SK-N-SH treated with all-trans-retinoic acid at 6 μM for 48 hours (cell line): ENCODE results near the gene NFIA.

Experiments
- ATAC-seq: fragments of 200-7000 bp; cut with Tn5 transposase; 3 replicates; pipeline ENCODE4 v1.9.1; 2020; ENCODE audit warnings: mild to moderate bottlenecking, moderate library complexity
- BACH2 ChIP-seq: fragments of 250-450 bp; sonication (Bioruptor Pico); IDR thresholded peaks from 2 replicates; pipeline ENCODE4 v1.9.0; 2021; ENCODE audit warnings: mild to moderate bottlenecking, borderline replicate concordance
- CREB5 ChIP-seq: fragments of 250-450 bp; sonication (Bioruptor Pico); IDR thresholded peaks from 2 replicates; pipeline ENCODE4 v1.5.1; 2020; ENCODE audit warnings: low read depth, mild to moderate bottlenecking, moderate library complexity
- CSDC2 ChIP-seq: fragments of 250-450 bp; sonication (Bioruptor Pico); IDR thresholded peaks from 2 replicates; pipeline ENCODE4 v1.5.0; 2020; ENCODE audit warnings: mild to moderate bottlenecking, moderate library complexity
- CSRNP3 ChIP-seq: fragments of 250-450 bp; sonication (Bioruptor Pico); IDR thresholded peaks from 2 replicates; pipeline ENCODE4 v1.5.1; 2021; ENCODE audit warnings: mild to moderate bottlenecking, moderate library complexity
- ESRRG ChIP-seq: fragments of 250-450 bp; sonication (Bioruptor Pico); IDR thresholded peaks from 2 replicates; pipeline ENCODE4 v1.6.1; 2021; ENCODE audit warnings: mild to moderate bottlenecking
- GLIS3 ChIP-seq: fragments of 250-450 bp; sonication (Bioruptor Pico); IDR thresholded peaks from 2 replicates; pipeline ENCODE4 v1.5.0; 2020; ENCODE audit warnings: mild to moderate bottlenecking, moderate library complexity
- ISL1 ChIP-seq: fragments of 250-450 bp; sonication (Bioruptor Pico); IDR thresholded peaks from 2 replicates; pipeline ENCODE4 v2.1.2; 2022; ENCODE audit warnings: mild to moderate bottlenecking, moderate library complexity
- OSR1 ChIP-seq: fragments of 250-450 bp; sonication (Bioruptor Pico); IDR thresholded peaks from 2 replicates; pipeline ENCODE4 v1.8.0; 2022; ENCODE audit warnings: moderate library complexity, mild to moderate bottlenecking, inconsistent platforms
- POU6F1 ChIP-seq: fragments of 250-450 bp; sonication (Bioruptor Pico); IDR thresholded peaks from 2 replicates; pipeline ENCODE4 v1.8.0; 2021; ENCODE audit warnings: low read depth, mild to moderate bottlenecking, moderate library complexity, borderline replicate concordance
- PPARA ChIP-seq: fragments of 250-450 bp; sonication (Bioruptor Pico); IDR thresholded peaks from 2 replicates; pipeline ENCODE4 v1.5.0; 2020; ENCODE audit warnings: mild to moderate bottlenecking, borderline replicate concordance
- RARB ChIP-seq: fragments of 250-450 bp; sonication (Bioruptor Pico); IDR thresholded peaks from 2 replicates; pipeline ENCODE4 v1.8.0; 2021; ENCODE audit warnings: mild to moderate bottlenecking, moderate library complexity
- SNAI2 ChIP-seq: fragments of 250-450 bp; sonication (Bioruptor Pico); IDR thresholded peaks from 2 replicates; pipeline ENCODE4 v1.5.0; 2020; ENCODE audit warnings: mild to moderate bottlenecking, moderate library complexity
- TCF4 ChIP-seq: fragments of 250-450 bp; sonication (Bioruptor Pico); IDR thresholded peaks from 2 replicates; pipeline ENCODE4 v1.8.0; 2021; ENCODE audit warnings: mild to moderate bottlenecking, moderate library complexity, borderline replicate concordance
- TSHZ2 ChIP-seq: fragments of 250-450 bp; sonication (Bioruptor Pico); IDR thresholded peaks from 2 replicates; pipeline ENCODE4 v1.5.0; 2020; ENCODE audit warnings: mild to moderate bottlenecking, moderate library complexity
- ZC3H10 ChIP-seq: fragments of 250-450 bp; sonication (Bioruptor Pico); IDR thresholded peaks from 2 replicates; pipeline ENCODE4 v1.5.1; 2021; ENCODE audit warnings: mild to moderate bottlenecking, moderate library complexity
- ZFP30 ChIP-seq: fragments of 450-650 bp; formaldehyde crosslinking; IDR thresholded peaks from 2 replicates; pipeline ENCODE4 v1.5.0; 2022; ENCODE audit warnings: mild to moderate bottlenecking, moderate library complexity
- ZNF565 ChIP-seq: fragments of 450-650 bp; formaldehyde crosslinking; conservative IDR thresholded peaks from 2 replicates; pipeline ENCODE4 v1.5.0; 2020; ENCODE audit warnings: low read depth, mild to moderate bottlenecking, moderate library complexity
- ZNF70 ChIP-seq: fragments of 450-650 bp; formaldehyde crosslinking; IDR thresholded peaks from 2 replicates; pipeline ENCODE4 v1.5.0; 2020; ENCODE audit warnings: mild to moderate bottlenecking, moderate library complexity
- ZNF8 ChIP-seq: fragments of 450-650 bp; formaldehyde crosslinking; IDR thresholded peaks from 2 replicates; pipeline ENCODE4 v1.5.0; 2020; ENCODE audit warnings: mild to moderate bottlenecking, moderate library complexity

The NFIA gene

GRCh38 chr1:61428146-61428545, 345.8 kb downstream of the NFIA start:
- no peak for TF ChIP-seq ZNF8 (CRISPR knock-in tag)
- TF ChIP-seq TCF4 = no peak
- no peak for TF ChIP-seq PPARA (CRISPR knock-in tag)
- no peak for TF ChIP-seq SNAI2
- TF ChIP-seq OSR1 (CRISPR knock-in tag) = no peak
- TF ChIP-seq ISL1 (CRISPR knock-in tag) = no peak
- no peak for TF ChIP-seq POU6F1 (CRISPR knock-in tag)
- TF ChIP-seq CSDC2 (CRISPR knock-in tag) = no peak
- no peak for TF ChIP-seq ZNF565 (CRISPR knock-in tag)
- TF ChIP-seq TSHZ2 = no peak
- no peak for TF ChIP-seq ZNF70
- no peak for TF ChIP-seq ZFP30
- TF ChIP-seq BACH2 (CRISPR knock-in tag) = no peak
- no peak for TF ChIP-seq GLIS3 (CRISPR knock-in tag)
- no peak for ATAC-seq

GRCh38 chr1:61432616-61433388, 350.4 kb downstream of the NFIA start:
- ATAC-seq = no peak

GRCh38 chr1:61433646-61434045, 351.3 kb downstream of the NFIA start:
- no peak for ATAC-seq
- TF ChIP-seq BACH2 (CRISPR knock-in tag) (no peak), ISL1 (CRISPR knock-in tag) (no peak), SNAI2 (no peak), TCF4 (no peak), PPARA (CRISPR knock-in tag) (no peak), ZFP30 (no peak), RARB (CRISPR knock-in tag) (no peak), CSRNP3 (CRISPR knock-in tag) (no peak), POU6F1 (CRISPR knock-in tag) (no peak)

More at GRCh38 chr1:61432616-61433388, 350.4 kb downstream of the NFIA start:
- TF ChIP-seq CSRNP3 (CRISPR knock-in tag) (no peak), GLIS3 (CRISPR knock-in tag) (no peak), ESRRG (CRISPR knock-in tag) (no peak), CREB5 (no peak), ZC3H10 (CRISPR knock-in tag) (no peak)
